ENCODE results near the gene ISM1.

DNA sequence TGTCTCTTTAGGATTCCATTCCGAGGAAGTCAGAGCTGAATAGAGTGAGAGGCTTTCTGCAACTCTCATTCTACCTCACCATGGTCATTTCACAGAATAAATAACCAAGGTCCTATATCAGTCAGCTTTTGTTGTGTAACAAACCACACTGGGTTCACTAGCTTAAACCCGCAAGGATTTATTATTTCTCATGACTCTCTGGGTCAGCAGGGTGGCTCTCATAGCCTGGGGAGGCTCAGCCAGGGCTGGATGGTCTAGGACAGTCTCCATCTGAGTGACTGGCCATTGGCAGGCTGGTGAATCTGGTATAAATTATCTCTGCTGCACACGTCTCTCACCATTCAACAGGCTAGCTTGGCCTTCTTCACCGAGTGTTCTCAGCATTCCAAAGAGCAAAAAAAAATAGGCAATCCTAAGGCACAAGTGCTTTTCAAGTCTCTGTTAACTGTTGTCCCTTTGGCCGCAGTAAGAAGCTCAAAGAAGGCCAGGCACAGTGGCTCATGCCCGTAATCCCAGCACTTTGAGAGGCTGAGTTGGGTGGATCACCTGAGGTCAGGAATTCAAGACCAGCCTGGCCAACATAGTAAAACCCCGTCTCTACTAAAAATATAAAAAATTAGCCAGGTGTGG, 39.7 kb downstream of the ISM1 start:
- TF ChIP-seq, protein P1, sequence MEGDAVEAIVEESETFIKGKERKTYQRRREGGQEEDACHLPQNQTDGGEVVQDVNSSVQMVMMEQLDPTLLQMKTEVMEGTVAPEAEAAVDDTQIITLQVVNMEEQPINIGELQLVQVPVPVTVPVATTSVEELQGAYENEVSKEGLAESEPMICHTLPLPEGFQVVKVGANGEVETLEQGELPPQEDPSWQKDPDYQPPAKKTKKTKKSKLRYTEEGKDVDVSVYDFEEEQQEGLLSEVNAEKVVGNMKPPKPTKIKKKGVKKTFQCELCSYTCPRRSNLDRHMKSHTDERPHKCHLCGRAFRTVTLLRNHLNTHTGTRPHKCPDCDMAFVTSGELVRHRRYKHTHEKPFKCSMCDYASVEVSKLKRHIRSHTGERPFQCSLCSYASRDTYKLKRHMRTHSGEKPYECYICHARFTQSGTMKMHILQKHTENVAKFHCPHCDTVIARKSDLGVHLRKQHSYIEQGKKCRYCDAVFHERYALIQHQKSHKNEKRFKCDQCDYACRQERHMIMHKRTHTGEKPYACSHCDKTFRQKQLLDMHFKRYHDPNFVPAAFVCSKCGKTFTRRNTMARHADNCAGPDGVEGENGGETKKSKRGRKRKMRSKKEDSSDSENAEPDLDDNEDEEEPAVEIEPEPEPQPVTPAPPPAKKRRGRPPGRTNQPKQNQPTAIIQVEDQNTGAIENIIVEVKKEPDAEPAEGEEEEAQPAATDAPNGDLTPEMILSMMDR (IDR thresholded peaks at IDR 0.05), result no peak
- no peak for TF ChIP-seq POLR2A (IDR thresholded peaks at IDR 0.05)
